GM21717 (cell line): ENCODE results near the gene MECP2.

Experiments used
- ATAC-seq: cut with Tn5 transposase; IDR thresholded peaks from one replicate; pipeline ENCODE4 v1.9.1; 2021; ENCODE audit warnings: mild to moderate bottlenecking, moderate library complexity; ENCODE audit not compliant: unreplicated experiment

Gene MECP2

GRCh38 chrX:154064637-154065435 lies 32.7 kb downstream of the MECP2 start:
- no peak for ATAC-seq

DNA sequence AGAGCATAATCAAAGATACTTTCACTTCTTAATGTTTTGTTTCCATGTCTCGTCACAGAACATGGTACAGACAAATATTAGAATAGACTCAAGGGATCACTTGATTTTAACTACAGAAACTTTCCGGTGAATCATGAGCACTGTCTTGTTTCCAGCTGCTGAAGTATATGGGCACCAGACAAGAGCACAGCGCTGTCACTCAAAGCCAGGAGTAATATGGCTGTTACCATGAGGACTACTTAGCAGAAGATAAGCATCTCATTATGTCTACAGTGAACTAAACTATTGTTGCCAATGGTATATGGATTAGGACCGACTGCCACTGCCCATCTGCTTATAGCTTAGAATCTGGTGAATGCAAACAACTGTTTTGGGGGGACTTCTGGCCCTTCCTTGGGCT lies 34.3 kb downstream of the MECP2 start:
- ATAC-seq = no peak

DNA sequence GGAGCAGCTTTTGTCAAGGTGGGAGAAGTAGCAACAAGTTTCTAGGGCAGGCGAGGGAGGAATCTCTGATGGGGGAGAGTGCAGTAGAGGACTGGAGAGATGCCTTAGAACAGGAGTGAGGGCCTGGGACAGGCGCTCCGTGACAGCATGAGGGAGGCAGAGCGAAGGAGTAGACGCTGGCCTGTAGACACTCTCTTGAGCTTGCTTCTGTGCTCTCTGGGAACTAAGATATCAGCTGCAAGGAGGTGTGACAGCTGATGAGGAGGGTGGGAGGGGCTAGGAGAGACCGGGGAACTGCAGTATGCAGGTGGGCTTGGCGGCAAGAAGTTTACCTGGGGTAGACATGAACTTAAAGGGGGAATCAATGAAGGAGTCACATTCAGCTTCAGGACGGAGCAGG lies 35.7 kb downstream of the MECP2 start:
- ATAC-seq = no peak

DNA sequence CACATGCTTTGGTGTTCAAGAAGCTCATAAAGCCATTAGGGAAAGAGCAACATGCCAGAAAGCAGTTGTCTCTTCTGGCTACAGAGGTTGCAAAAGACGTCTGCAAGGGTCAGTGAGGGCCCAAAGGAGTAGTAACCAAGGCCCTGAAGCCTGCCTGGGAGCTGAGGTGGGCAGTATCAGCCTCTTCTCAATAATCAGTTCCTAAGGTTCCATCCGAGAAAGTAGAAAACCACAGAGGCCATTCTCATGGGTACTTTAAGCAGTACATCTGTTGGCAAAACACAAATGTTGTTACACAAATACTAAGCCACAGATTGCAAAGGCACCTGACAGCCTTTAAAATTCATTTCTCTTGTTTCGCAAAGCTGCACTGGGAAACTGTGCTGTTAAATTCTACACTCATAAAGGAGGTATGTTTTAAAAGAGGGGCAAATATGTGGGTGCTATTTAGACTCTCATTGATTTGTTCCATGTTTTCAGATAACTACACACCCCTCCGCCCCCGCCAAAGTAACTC lies 37.7 kb downstream of the MECP2 start:
- no peak for ATAC-seq

- no peak for ATAC-seq
Measured at GRCh38 chrX:154059231-154059630, 38.3 kb downstream of the MECP2 start.

GRCh38 chrX:154058214-154058997 lies 39.1 kb downstream of the MECP2 start:
- no peak for ATAC-seq

- no peak for ATAC-seq
Measured at GRCh38 chrX:154057791-154058190, 39.7 kb downstream of the MECP2 start.

DNA sequence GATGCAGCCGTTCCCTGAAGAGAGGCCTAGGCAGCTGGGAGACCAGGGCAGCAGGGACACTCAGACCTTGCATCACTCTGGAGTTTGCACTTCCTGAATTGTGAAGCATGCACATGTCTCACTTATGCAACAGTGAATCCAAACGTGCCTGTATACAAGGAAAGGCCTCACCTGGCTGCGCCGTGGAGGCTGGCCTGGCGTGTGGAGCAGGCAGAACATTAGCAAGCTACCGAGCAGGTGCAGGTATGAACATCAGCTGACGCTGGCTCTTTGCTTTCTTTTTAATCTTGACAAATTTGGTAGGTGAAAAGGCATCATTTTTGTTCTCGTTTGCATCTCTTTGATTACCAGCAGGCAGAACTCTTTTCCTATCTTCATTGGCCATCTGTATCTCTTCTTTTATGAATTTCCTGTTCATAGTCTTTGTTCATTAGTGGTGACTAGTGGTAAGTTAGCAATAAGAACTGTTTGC lies 40.7 kb downstream of the MECP2 start:
- no peak for ATAC-seq

GRCh38 chrX:154051201-154051810 lies 46.2 kb downstream of the MECP2 start:
- no peak for ATAC-seq

GRCh38 chrX:154050113-154050495 lies 47.4 kb downstream of the MECP2 start:
- ATAC-seq = no peak

GRCh38 chrX:154049209-154050112 lies 48.1 kb downstream of the MECP2 start:
- no peak for ATAC-seq

- no peak for ATAC-seq
Measured at GRCh38 chrX:154048398-154048797, 49.1 kb downstream of the MECP2 start.

GRCh38 chrX:154046940-154047610 lies 50.4 kb downstream of the MECP2 start:
- no peak for ATAC-seq

- no peak for ATAC-seq
Measured at GRCh38 chrX:154046031-154046781, 51.3 kb downstream of the MECP2 start.

DNA sequence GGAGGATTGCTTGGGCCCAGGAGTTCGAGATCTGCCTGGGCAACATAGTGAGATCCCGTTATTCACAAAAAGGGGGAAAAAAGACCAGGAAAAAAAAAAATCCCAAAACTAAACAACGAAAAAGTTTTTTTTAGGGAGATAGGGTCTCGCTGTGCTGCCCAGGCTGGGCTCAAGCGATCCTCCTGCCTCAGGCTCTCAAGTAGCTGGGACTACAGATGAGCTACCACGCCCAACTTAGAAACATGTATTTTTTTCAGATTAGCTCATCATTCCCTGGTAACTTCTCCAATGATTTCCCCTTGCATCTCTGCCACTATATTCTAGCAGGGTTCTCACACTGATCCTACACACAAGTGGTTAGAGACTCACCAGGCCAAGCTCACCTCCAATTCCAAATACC lies 53.4 kb downstream of the MECP2 start:
- no peak for ATAC-seq

GRCh38 chrX:154043003-154043763 lies 54.3 kb downstream of the MECP2 start:
- ATAC-seq = no peak

DNA sequence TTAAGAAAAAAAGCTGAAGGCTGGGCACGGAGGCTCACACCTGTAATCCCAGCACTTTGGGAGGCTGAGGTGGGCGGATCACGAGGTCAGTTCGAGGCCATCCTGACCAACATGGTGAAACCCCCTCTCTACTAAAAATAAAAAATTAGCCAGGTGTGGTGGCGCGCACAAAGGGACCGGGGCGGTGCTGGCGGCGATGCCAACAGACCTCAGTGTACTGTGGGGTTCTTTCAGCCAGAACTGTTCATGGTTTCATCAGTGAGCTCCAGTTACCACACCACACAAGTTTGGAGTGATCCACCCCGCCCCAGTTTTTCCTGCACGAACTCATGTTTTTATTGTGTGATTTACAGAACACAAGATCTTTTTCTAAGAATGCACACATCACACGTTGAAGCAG lies 56.7 kb downstream of the MECP2 start:
- no peak for ATAC-seq

DNA sequence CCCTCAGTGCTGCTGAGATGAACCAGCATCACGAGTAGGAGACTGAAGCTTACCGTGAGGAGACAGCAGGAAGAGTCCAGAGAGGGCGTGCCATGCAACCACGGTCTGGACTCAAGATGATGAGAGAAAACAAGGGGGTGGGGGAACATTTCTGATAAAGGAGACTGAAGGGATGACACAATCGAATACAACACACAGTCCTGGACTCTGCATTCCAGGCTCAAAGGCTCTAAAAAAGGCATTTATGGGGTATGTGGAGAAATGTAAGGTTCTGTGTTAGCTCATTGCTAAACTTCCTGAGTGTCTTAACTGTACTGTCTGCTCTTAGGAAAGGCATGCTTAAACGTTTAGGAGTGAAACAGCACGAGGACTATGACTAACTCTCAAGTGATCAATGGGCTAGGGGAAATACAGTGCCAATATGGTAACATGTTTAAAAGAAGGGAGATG lies 57.2 kb downstream of the MECP2 start:
- ATAC-seq = no peak
